Measurements from ENCODE around the gene EEF1AKMT2.

DNA sequence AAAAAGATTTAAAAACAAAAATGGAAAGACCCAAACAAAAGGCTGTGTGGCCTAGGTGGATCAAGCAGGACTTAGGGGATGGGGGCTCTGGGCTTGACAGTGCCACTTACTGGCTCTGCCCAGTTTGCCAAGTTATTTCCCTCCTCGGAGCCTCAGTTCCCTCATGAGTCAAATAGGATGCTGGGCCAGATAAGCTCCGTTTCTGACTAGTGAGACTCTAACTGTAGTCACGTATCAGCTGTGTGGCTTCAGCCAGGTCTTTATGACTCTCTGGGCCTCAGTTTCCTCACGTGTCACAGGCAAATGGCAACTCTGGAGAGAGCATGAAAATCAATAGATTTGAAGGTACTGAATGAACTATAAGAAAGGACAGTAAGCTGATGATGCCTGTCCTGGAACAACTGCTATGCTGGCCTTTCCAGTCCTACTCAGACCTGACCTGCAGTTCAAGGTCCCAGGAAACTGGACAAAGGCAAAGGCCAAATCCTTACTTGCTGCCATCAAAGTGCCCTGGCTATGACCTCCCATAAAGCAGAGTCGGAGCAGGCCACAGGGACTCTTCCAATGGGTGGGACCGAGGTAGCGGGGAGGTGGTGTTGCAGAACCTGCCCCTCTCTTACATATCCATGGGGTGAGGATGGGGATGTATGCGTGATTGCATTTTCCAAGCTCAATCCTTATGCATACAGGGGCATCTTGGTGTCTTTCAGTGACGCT, 74.5 kb downstream of the EEF1AKMT2 start:
- TF ChIP-seq, protein P1, sequence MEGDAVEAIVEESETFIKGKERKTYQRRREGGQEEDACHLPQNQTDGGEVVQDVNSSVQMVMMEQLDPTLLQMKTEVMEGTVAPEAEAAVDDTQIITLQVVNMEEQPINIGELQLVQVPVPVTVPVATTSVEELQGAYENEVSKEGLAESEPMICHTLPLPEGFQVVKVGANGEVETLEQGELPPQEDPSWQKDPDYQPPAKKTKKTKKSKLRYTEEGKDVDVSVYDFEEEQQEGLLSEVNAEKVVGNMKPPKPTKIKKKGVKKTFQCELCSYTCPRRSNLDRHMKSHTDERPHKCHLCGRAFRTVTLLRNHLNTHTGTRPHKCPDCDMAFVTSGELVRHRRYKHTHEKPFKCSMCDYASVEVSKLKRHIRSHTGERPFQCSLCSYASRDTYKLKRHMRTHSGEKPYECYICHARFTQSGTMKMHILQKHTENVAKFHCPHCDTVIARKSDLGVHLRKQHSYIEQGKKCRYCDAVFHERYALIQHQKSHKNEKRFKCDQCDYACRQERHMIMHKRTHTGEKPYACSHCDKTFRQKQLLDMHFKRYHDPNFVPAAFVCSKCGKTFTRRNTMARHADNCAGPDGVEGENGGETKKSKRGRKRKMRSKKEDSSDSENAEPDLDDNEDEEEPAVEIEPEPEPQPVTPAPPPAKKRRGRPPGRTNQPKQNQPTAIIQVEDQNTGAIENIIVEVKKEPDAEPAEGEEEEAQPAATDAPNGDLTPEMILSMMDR (IDR thresholded peaks at IDR 0.05; ENCODE audit: low read depth, low read length, poor library complexity, severe bottlenecking), result no peak
- TF ChIP-seq EZH2phosphoT487 (IDR thresholded peaks at IDR 0.05; ENCODE audit: borderline replicate concordance, low read length), result no peak
